Measurements from ENCODE around the gene KIAA1217. TPM values are rescaled to one million over a fixed set of nuclear protein-coding genes. Genes with fewer than 3 reads are reported as not detected.
A peak's percentile ranks its signal among the peaks of the same experiment; 100 is the strongest.
"Not testable (repeated sequence)": the region's sequence is repeated elsewhere in the genome, so short reads cannot be mapped to it uniquely, and the experiment has no call there.

KIAA1217 gene
- total RNA-seq, 1 donor from 2014 or later, result 121 TPM

DNA sequence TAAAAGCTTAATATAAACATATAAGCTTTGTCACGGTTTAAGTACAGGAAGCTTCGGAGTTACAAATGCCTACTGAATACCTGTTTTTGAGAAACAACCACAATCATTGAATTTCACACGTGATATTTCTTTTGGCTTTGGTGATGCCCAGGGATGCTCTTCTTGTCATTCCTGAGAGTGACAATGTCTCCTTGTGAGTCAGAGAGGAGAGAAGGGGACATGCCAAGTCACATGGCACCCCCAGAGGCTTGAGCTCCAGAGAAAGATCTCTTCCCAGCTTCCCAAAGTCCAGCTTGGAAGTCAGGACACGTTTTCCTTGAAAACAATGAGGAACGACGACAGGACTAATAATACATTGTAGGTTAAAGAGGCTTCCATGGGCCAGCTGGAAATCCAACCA, 272.3 kb downstream of the KIAA1217 start:
- Mint-ChIP-seq H3K4me1 (ENCODE audit: low read depth) (peaks cover 23% of the 10 kb centered on the region), H3K36me3 (ENCODE audit: insufficient read depth) (peaks cover 46% of the 10 kb centered on the region), H3K27me3 (no peaks in the 10 kb centered on the region), H3K27ac (no peak overlapping the region), H3K9me3 (ENCODE audit: low read depth) (no peaks in the 10 kb centered on the region), H3K4me3 (ENCODE audit: low read depth) (no peak overlapping the region)
- TF ChIP-seq CTCF (IDR thresholded peaks at IDR 0.05; ENCODE audit: unreplicated experiment), result no peak
- no peak for DNase-seq (ENCODE audit: low spot score, unreplicated experiment)

GRCh38 chr10:24482713-24483112, 273.8 kb downstream of the KIAA1217 start:
- not testable (repeated sequence) for H3K27me3 Mint-ChIP-seq; H3K9me3 Mint-ChIP-seq (ENCODE audit: low read depth); H3K4me3 Mint-ChIP-seq (ENCODE audit: low read depth); DNase-seq (ENCODE audit: low spot score, unreplicated experiment); H3K27ac Mint-ChIP-seq
- peaks cover 25% of the 10 kb centered on the region for H3K4me1 Mint-ChIP-seq (ENCODE audit: low read depth)
- H3K36me3 Mint-ChIP-seq (ENCODE audit: insufficient read depth), result peaks cover 46% of the 10 kb centered on the region

- TF ChIP-seq CTCF (IDR thresholded peaks at IDR 0.05; ENCODE audit: unreplicated experiment), result no peak
- peaks cover 32% of the 10 kb centered on the region for H3K4me1 Mint-ChIP-seq (ENCODE audit: low read depth)
- H3K4me3 Mint-ChIP-seq (ENCODE audit: low read depth), result no peak overlapping the region
- DNase-seq (ENCODE audit: low spot score, unreplicated experiment), result no peak
- peak overlapping the region; percentile 89 for H3K27ac Mint-ChIP-seq
- peaks cover 46% of the 10 kb centered on the region for H3K36me3 Mint-ChIP-seq (ENCODE audit: insufficient read depth)
- no peaks in the 10 kb centered on the region for H3K9me3 Mint-ChIP-seq (ENCODE audit: low read depth)
- no peaks in the 10 kb centered on the region for H3K27me3 Mint-ChIP-seq
Observed at GRCh38 chr10:24483701-24484100, 274.8 kb downstream of the KIAA1217 start.

DNA sequence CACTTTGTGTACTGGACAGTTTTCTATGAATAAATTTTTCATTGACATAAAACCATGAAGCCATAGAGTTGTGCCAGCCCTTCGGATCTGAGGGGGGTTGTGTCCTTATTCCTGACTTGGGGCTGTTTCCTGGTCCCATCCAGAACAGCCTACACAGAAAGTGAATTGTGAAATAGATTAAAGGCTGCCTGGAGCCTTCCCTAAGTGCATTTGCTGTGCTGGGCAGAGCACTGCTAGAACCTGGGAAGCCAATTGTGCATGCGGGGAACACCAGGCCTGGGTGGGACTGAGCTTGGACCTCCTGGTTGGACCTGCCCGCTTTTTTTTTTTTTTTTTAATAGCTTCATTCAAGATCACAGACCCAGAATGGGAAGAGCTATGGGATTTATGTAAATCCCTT, 275.8 kb downstream of the KIAA1217 start:
- Mint-ChIP-seq H3K4me3 (ENCODE audit: low read depth) (no peak overlapping the region), H3K27me3 (no peaks in the 10 kb centered on the region), H3K36me3 (ENCODE audit: insufficient read depth) (peaks cover 37% of the 10 kb centered on the region), H3K9me3 (ENCODE audit: low read depth) (no peaks in the 10 kb centered on the region), H3K27ac (peak overlapping the region; percentile 25), H3K4me1 (ENCODE audit: low read depth) (peaks cover 34% of the 10 kb centered on the region)
- no peak for TF ChIP-seq CTCF (IDR thresholded peaks at IDR 0.05; ENCODE audit: unreplicated experiment)
- no peak for DNase-seq (ENCODE audit: low spot score, unreplicated experiment)

GRCh38 chr10:24485304-24485703, 276.4 kb downstream of the KIAA1217 start:
- no peak for TF ChIP-seq CTCF (IDR thresholded peaks at IDR 0.05; ENCODE audit: unreplicated experiment)
- Mint-ChIP-seq H3K4me1 (ENCODE audit: low read depth) (peaks cover 34% of the 10 kb centered on the region), H3K36me3 (ENCODE audit: insufficient read depth) (peaks cover 38% of the 10 kb centered on the region), H3K9me3 (ENCODE audit: low read depth) (no peaks in the 10 kb centered on the region), H3K27ac (no peak overlapping the region), H3K27me3 (no peaks in the 10 kb centered on the region), H3K4me3 (ENCODE audit: low read depth) (no peak overlapping the region)
- DNase-seq (ENCODE audit: low spot score, unreplicated experiment), result no peak

DNA sequence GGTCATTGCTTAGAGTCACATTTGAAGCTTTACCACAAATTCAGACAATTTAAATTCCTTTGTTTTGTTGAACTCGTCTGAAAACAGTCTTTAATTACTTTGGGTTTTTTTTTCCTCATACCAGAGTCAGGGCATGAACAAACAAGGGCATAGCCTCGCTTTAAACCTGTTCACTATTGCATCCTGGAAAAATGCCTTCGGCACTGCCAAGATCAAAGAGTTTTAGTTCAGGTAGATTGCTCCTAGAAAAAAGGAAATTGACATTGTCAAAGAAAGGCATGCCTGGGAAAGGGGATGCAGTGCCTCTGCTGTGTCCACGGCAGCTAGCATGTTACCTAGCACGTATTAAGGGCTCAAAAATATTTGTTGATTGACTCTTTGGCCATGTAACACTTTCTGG, 279.7 kb downstream of the KIAA1217 start:
- Mint-ChIP-seq H3K9me3 (ENCODE audit: low read depth) (no peaks in the 10 kb centered on the region), H3K4me1 (ENCODE audit: low read depth) (peaks cover 16% of the 10 kb centered on the region), H3K27ac (peak overlapping the region; percentile 46), H3K4me3 (ENCODE audit: low read depth) (no peak overlapping the region), H3K36me3 (ENCODE audit: insufficient read depth) (peaks cover 39% of the 10 kb centered on the region), H3K27me3 (no peaks in the 10 kb centered on the region)
- DNase-seq (ENCODE audit: low spot score, unreplicated experiment), result no peak
- TF ChIP-seq CTCF (IDR thresholded peaks at IDR 0.05; ENCODE audit: unreplicated experiment), result no peak

All from progenitor cell of endocrine pancreas (in vitro differentiated cells).